Cardiac fibroblast (primary cell): ENCODE measurements around the gene JUN.

Experiments
- DNase-seq, 2 donors: peaks; one replicate each; pipeline versions ENCODE4 v3.0.0 to v3.0.0-alpha.2; 2010; ENCODE audit warnings: low read depth in 2 of 2
- H3K4me3 ChIP-seq, 2 donors: replicated peaks in 1 of 2; 1 replicate in 1 of 2; 2 replicates in 1 of 2; pipeline ENCODE4 v1.5.1; 2011; ENCODE audit warnings: low read depth in 2 of 2, low read length in 2 of 2, mild to moderate bottlenecking in 2 of 2, moderate library complexity in 1 of 2
- TF ChIP-seq, protein P1 (sequence below): IDR thresholded peaks from one replicate; pipeline ENCODE4 v1.5.1; 2011; ENCODE audit warnings: low read depth, mild to moderate bottlenecking, low read length, inconsistent platforms

Gene JUN

DNA sequence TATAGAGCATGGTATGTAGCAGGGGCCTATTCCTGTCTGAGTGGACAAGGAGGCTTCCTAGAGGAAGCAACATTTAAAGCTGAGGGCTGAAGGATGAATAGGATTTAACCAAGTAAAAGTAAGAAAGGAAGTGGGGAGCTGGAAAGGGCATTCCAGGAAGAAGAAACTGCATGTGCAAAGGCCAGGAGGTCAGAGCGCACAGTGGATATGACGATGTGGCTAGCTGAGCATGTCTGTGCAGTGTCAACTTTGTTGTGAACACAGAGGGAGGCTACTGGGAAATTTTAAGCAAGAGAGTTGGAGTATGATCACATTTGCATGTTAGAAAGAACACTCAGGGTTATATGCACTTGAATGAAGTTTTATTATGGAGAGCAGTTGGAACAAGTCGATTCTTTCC is 28.6 kb upstream of the JUN start:
- TF ChIP-seq, protein P1, sequence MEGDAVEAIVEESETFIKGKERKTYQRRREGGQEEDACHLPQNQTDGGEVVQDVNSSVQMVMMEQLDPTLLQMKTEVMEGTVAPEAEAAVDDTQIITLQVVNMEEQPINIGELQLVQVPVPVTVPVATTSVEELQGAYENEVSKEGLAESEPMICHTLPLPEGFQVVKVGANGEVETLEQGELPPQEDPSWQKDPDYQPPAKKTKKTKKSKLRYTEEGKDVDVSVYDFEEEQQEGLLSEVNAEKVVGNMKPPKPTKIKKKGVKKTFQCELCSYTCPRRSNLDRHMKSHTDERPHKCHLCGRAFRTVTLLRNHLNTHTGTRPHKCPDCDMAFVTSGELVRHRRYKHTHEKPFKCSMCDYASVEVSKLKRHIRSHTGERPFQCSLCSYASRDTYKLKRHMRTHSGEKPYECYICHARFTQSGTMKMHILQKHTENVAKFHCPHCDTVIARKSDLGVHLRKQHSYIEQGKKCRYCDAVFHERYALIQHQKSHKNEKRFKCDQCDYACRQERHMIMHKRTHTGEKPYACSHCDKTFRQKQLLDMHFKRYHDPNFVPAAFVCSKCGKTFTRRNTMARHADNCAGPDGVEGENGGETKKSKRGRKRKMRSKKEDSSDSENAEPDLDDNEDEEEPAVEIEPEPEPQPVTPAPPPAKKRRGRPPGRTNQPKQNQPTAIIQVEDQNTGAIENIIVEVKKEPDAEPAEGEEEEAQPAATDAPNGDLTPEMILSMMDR: no peak
- no peak overlapping the region for H3K4me3 ChIP-seq
- DNase-seq: peak in 1 of 2 donors; percentile 13

DNA sequence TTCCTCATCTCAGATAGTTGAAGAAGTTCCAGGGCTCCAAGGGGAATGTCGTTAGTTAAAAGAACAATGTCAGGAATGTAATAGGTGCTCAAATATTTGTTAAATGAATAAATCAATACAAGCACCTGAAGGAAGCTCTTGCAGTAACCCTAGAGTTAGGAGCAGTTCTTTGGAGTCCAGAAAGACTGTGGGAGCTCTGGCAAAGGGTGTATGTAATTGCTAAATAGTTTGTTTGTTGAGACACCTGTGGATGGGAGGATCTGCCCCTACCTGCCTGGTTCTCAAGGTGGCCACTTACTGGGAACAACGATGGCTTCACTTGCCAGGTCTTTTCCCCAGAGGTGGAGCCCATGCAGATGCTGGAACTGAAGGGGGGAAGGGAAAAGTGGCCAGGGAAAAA is 27.5 kb upstream of the JUN start:
- no peak for DNase-seq
- no peak overlapping the region for H3K4me3 ChIP-seq
- TF ChIP-seq, protein P1: no peak

DNA sequence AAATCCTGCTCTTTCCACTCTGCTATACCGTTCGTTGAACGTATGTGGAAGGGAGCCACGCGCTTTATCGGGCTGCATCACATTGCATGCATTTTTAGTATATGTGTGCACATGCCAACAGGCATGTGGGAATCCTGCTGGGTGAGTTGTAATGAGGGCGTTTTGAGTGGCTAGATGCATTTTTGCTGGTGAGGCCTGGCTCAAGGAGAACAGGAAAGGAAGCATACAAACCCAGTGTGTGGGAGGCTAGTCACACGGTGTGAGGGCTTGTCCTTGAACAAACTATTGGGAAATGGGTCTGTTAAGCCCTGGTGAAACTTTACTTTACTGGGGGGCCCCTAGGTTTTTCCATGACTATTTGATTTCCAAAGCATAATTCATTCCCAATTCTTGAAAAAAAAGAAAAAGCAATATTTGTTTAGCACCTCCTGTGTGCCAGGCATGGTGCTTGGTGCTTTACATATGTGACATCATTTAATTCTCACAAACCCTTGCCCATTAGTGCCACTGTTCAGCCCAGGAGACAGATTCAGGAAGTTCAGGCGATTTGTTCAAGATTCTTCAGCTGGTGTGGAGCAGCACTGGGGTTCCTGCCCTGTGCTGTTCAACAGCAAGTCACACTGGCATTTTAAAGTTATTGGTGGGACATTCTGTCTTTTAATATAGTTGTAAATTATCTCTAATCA is 25.6 kb upstream of the JUN start:
- DNase-seq: peak; percentile 72 to 85
- no peak overlapping the region for H3K4me3 ChIP-seq
- TF ChIP-seq, protein P1: no peak

DNA sequence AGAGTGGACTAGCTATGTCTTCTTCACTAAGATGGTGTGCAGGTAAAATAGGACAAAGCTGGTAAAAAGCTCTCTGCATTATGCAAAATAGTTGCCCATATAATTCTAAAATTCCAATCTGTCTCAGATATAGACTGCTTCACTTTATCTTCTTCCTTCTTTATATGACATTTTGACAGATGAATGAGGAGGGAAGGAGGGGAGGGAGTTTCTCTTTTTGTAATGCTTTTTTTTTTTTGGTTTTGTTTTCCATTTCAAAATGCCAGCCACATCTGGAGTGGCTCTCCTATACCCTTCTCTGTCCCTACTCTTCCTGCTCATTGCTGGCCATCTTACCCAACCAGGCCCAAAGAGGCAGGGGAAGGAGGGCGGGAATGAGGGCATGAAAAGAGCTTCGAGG is 24.2 kb upstream of the JUN start:
- no peak for DNase-seq
- TF ChIP-seq, protein P1: no peak
- no peak overlapping the region for H3K4me3 ChIP-seq

DNA sequence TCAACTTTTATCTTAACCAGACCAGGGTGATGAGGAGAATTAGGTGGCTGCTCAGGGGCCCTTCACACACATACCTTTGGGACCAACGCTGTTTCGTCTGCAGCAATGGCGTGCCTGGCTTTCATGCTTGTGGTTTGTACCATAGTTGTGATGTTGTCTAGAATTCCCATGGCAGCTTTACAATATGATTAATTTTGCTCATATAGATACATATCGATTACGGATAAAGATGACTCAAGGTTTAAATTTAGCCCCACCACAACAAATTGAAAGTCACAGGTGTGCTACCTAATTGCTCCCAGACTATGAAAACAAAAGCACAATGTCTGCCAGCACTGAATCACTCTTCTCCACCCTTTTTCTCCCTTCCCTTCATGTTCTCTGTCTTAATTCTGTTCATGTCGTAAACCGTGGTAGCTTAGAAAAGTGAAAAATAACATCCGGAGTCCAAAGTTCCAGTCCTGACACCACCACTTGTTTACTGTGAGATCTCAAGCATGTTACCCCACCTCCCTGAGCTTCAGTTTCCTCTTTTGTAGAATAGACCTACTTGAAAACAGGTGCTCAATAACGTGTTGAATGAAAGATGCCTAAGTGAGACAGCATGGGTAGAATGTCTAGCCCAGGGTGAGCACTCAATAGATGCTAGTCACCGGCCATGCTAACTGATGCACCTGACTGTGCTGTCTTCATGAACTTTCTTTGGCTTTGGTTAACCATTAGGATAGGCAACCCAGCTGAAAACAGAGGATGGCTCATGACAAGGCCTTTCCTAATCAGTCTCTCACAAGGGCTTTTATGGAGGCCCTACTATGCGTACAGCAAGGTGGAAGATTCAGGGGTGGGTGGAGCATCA is 22.1 kb upstream of the JUN start:
- H3K4me3 ChIP-seq: no peak overlapping the region
- no peak for DNase-seq
- TF ChIP-seq, protein P1: no peak

DNA sequence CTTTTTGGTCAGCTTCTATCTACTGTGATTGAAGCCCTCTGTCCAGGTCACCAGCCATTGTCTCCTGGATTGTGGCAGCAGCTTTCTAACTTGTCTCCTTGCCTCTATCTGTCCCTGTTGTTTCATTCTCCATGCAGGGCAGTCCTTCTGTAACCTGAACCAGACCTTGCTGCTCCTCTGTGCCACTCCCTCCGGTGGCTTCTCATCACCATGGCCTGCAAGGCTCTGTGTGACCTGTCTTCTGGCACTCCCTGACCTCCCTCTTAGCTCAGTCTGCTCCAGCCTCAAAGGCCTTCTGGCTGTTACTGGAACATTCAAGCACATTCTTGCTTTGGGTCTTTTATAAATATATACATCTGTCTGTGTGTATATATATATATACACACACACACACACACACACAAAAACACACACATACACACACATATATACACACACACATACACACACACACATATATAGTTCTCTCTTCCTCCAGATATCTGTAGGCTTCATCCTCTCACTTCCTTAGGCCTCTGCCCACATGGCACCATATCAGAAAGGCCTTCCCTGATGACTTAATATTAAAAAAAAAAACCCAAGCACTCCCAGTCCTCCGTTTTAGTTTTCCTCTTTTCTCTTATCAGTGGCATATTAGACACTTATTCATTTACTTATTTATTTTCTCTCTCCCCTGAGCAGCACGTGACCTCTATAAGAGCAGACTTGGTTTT is 21.2 kb upstream of the JUN start:
- no peak overlapping the region for H3K4me3 ChIP-seq
- TF ChIP-seq, protein P1: no peak
- no peak for DNase-seq
